HepG2 (cell line): ENCODE measurements around the gene KDM3B. TPM values are rescaled to one million over a fixed set of nuclear protein-coding genes. Genes with fewer than 3 reads are reported as not detected.

Experiments
- FOXK2 ChIP-seq: fragments of 450-650 bp; IDR thresholded peaks from 2 replicates; pipeline ENCODE4 v1.6.1; 2016
- GLI4 ChIP-seq: sonication (generic); formaldehyde crosslinking; IDR thresholded peaks from 2 replicates; pipeline ENCODE4 v1.5.1; 2020; ENCODE audit warnings: missing genetic modification reagents, mild to moderate bottlenecking, moderate library complexity, borderline replicate concordance
- JUND ChIP-seq: sonication (generic); formaldehyde crosslinking; IDR thresholded peaks from 2 replicates; pipeline ENCODE4 v1.8.0; 2022; ENCODE audit warnings: mild to moderate bottlenecking, missing genetic modification reagents
- KDM5B ChIP-seq: sonication (generic); formaldehyde crosslinking; IDR thresholded peaks from 2 replicates; pipeline ENCODE4 v1.4.0; 2020; ENCODE audit warnings: missing genetic modification reagents, mild to moderate bottlenecking, borderline replicate concordance
- KDM6A ChIP-seq: IDR thresholded peaks from 2 replicates; pipeline ENCODE4 v1.6.1; 2016; ENCODE audit warnings: low read depth
- MAZ ChIP-seq, 2 experiments: sonication (generic) in 1 of 2; formaldehyde crosslinking in 1 of 2; IDR thresholded peaks; 2 replicates each; pipeline versions ENCODE4 v1.5.0 to v1.6.1; 2012 to 2020; ENCODE audit warnings: low read depth in 2 of 2, mild to moderate bottlenecking in 2 of 2, borderline replicate concordance in 1 of 2, improper control_type of control experiment in 1 of 2, low read length in 1 of 2, missing genetic modification reagents in 1 of 2, moderate library complexity in 1 of 2
- MTA1 ChIP-seq: sonication (generic); formaldehyde crosslinking; IDR thresholded peaks from 2 replicates; pipeline ENCODE4 v1.4.0; 2020; ENCODE audit warnings: missing genetic modification reagents, mild to moderate bottlenecking, borderline replicate concordance
- PAX8 ChIP-seq: sonication (generic); formaldehyde crosslinking; IDR thresholded peaks from 2 replicates; pipeline ENCODE4 v1.8.0; 2022; ENCODE audit warnings: mild to moderate bottlenecking, missing genetic modification reagents, borderline replicate concordance
- PCBP2 ChIP-seq: fragments of 200-400 bp; formaldehyde crosslinking; optimal IDR thresholded peaks from 2 replicates; pipeline ENCODE3; 2018; ENCODE audit warnings: low read length, low read depth; ENCODE audit not compliant: poor library complexity, severe bottlenecking
- POLR2G ChIP-seq: fragments of 200-400 bp; formaldehyde crosslinking; IDR thresholded peaks from 2 replicates; pipeline ENCODE4 v1.6.1; 2018; ENCODE audit warnings: mild to moderate bottlenecking, low read depth, low read length, moderate library complexity
- PPARG ChIP-seq: conservative IDR thresholded peaks from 2 replicates; pipeline ENCODE4 v1.6.1; 2016; ENCODE audit warnings: missing biosample characterization, missing genetic modification reagents
- SOX6 ChIP-seq, 2 experiments: fragments of 450-650 bp in 1 of 2; sonication (generic) in 1 of 2; formaldehyde crosslinking in 1 of 2; IDR thresholded peaks; 2 replicates each; pipeline versions ENCODE4 v1.4.0 to v1.6.1; 2017 to 2020; ENCODE audit warnings: antibody characterized with exemption in 1 of 2, mild to moderate bottlenecking in 1 of 2, missing genetic modification reagents in 1 of 2
- THAP11 ChIP-seq: IDR thresholded peaks from 2 replicates; pipeline ENCODE4 v1.6.1; 2016; ENCODE audit warnings: missing biosample characterization, missing genetic modification reagents
- ZBTB38 ChIP-seq: sonication (generic); formaldehyde crosslinking; IDR thresholded peaks from 2 replicates; pipeline ENCODE4 v1.5.1; 2020; ENCODE audit warnings: mild to moderate bottlenecking, missing genetic modification reagents
- ZKSCAN5 ChIP-seq: sonication (generic); formaldehyde crosslinking; IDR thresholded peaks from 2 replicates; pipeline ENCODE4 v1.5.1; 2020; ENCODE audit warnings: mild to moderate bottlenecking, missing genetic modification reagents
- ZNF232 ChIP-seq: sonication (generic); formaldehyde crosslinking; IDR thresholded peaks from 2 replicates; pipeline ENCODE4 v1.4.0; 2020; ENCODE audit warnings: missing genetic modification reagents, borderline replicate concordance
- ZNF431 ChIP-seq: sonication (generic); formaldehyde crosslinking; IDR thresholded peaks from 2 replicates; pipeline ENCODE4 v1.9.0; 2022; ENCODE audit warnings: missing genetic modification reagents, low read depth, mild to moderate bottlenecking, borderline replicate concordance
- ZNF746 ChIP-seq: sonication (generic); formaldehyde crosslinking; IDR thresholded peaks from 2 replicates; pipeline ENCODE4 v1.8.0; 2022; ENCODE audit warnings: mild to moderate bottlenecking, missing genetic modification reagents
- ZNF747 ChIP-seq: sonication (generic); formaldehyde crosslinking; IDR thresholded peaks from 2 replicates; pipeline ENCODE4 v1.8.1; 2023; ENCODE audit warnings: missing genetic modification reagents, mild to moderate bottlenecking, borderline replicate concordance
- polyA plus RNA-seq, 8 experiments: library from polyadenylated mRNA; depleted of rRNA in 3 of 8; stranded (reverse) in 7 of 8; unstranded in 1 of 8; fragments of >200 nt; fragmentation: Illumina TruSeq in 4 of 8; extraction: Trizol in 4 of 8; gene quantifications; 2 replicates each; pipeline versions ENCODE4 v1.2.1 to v1.2.3, GENCODE V29; 2011 to 2016; ENCODE audit warnings: low read depth in 4 of 8, missing spikeins in 1 of 8, mixed read lengths in 1 of 8; ENCODE audit not compliant: insufficient read depth in 1 of 8
- total RNA-seq, 5 experiments: library from RNA; depleted of rRNA; stranded (reverse); fragments of >200 nt; fragmentation: Illumina TruSeq; extraction: Trizol; gene quantifications; 2 replicates each; pipeline ENCODE4 v1.2.3, GENCODE V29; 2016; ENCODE audit warnings: low read depth in 1 of 5
- TF ChIP-seq, protein P1 (sequence below): sonication (generic); formaldehyde crosslinking; IDR thresholded peaks from 2 replicates; pipeline ENCODE4 v1.8.0; 2022; ENCODE audit warnings: missing genetic modification reagents, mild to moderate bottlenecking, inconsistent platforms, borderline replicate concordance
- TF ChIP-seq, protein P2 (sequence below): sonication (generic); formaldehyde crosslinking; IDR thresholded peaks from 2 replicates; pipeline ENCODE4 v1.4.0; 2020; ENCODE audit warnings: missing genetic modification reagents
- TF ChIP-seq, protein P3 (sequence below): sonication (generic); formaldehyde crosslinking; IDR thresholded peaks from 2 replicates; pipeline ENCODE4 v1.5.0; 2020; ENCODE audit warnings: missing genetic modification reagents
- TF ChIP-seq, protein P4 (sequence below): IDR thresholded peaks from 2 replicates; pipeline ENCODE4 v1.6.1; 2012; ENCODE audit warnings: inconsistent platforms
- TF ChIP-seq, protein P5 (sequence below): IDR thresholded peaks from 2 replicates; pipeline ENCODE4 v1.6.1; 2018; ENCODE audit warnings: missing genetic modification reagents
- TF ChIP-seq, protein P6 (sequence below): sonication (generic); formaldehyde crosslinking; IDR thresholded peaks from 2 replicates; pipeline ENCODE4 v1.4.0; 2020; ENCODE audit warnings: low read depth, mild to moderate bottlenecking, missing genetic modification reagents

Gene KDM3B
- total and polyA plus RNA-seq, 2 of the 13 experiments (the other 11 are each of a cell fraction or from before 2014, with no cell fraction given) = 19.7 to 34.3 TPM

DNA sequence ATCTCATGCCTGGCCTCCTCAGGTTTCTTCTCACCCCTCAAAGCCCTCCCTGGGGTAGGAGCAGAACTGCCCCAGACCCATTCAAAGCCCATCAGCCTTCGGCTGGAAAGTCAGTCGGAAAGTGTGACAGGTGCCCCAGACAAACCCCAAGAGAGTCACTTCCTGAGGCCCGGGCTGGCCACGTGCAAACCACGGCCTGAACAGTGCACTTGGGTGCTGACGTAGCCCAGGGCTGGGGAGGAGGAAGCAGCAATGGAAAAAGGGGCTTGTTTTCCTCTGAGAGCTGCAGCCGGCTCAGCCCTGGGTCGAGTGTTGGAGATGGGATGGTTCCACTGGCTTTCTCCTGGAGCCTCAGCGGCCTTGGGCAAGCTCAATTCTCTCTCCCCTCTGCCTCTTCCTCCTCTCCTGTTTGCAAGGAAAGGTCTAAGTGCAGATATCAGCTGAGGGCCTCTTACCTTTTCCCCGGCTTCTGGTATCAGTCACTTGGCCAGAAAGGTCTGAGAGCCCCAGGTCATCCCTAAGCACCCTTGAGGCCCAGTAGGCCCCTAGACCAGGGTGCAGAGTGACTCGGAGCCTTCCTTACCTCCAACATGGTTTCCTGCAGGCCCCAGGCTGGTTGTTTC lies 106.9 kb downstream of the KDM3B start (continued):
- TF ChIP-seq, protein P1, sequence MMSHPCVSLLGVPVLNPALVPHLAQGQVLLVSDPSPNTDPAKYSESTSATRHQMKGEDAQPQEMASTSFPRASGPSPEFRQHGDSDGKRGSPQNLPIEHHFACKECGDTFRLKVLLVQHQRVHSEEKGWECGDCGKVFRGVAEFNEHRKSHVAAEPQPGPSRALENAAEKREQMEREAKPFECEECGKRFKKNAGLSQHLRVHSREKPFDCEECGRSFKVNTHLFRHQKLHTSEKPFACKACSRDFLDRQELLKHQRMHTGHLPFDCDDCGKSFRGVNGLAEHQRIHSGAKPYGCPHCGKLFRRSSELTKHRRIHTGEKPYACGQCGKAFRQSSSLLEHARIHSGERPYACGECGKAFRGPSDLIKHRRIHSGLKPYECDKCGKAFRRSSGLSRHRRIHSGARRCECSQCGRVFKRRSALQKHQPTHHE (CRISPR knock-in tag) = no peak
- TF ChIP-seq ZNF746 (CRISPR knock-in tag) (no peak), KDM5B (peak; percentile 96; the same call in 1 of the 2 replicates), PAX8 (CRISPR knock-in tag) (no peak), GLI4 (CRISPR knock-in tag) (no peak), KDM6A (peak; percentile 18; the same call in 1 of the 2 replicates), THAP11 (peak; percentile 72), MTA1 (CRISPR knock-in tag) (no peak; the same call in 1 of the 2 replicates), SOX6 (IDR thresholded peaks at IDR 0.05) (no peak), SOX6 (CRISPR knock-in tag; IDR thresholded peaks at IDR 0.05) (peak; percentile 46; the same call in 1 of the 2 replicates), MAZ (IDR thresholded peaks at IDR 0.05; ENCODE audit: borderline replicate concordance, low read depth, low read length) (no peak), MAZ (CRISPR knock-in tag; IDR thresholded peaks at IDR 0.05; ENCODE audit: low read depth) (peak; percentile 62; the same call in 1 of the 2 replicates), PCBP2 (no peak), PPARG (0 out of 2 replicates have a peak, but pooled peaks have one; percentile 27), FOXK2 (no peak), ZNF747 (CRISPR knock-in tag) (0 out of 2 replicates have a peak, but pooled peaks have one; percentile 41), ZNF431 (CRISPR knock-in tag) (0 out of 2 replicates have a peak, but pooled peaks have one; percentile 41), POLR2G (no peak), ZKSCAN5 (CRISPR knock-in tag) (no peak), ZNF232 (CRISPR knock-in tag) (peak; percentile 67; the same call in 1 of the 2 replicates), JUND (CRISPR knock-in tag) (peak; percentile 43; the same call in 1 of the 2 replicates), ZBTB38 (CRISPR knock-in tag) (no peak; the same call in 1 of the 2 replicates)
- TF ChIP-seq, protein P2, sequence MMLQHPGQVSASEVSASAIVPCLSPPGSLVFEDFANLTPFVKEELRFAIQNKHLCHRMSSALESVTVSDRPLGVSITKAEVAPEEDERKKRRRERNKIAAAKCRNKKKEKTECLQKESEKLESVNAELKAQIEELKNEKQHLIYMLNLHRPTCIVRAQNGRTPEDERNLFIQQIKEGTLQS = no peak
- TF ChIP-seq, protein P3, sequence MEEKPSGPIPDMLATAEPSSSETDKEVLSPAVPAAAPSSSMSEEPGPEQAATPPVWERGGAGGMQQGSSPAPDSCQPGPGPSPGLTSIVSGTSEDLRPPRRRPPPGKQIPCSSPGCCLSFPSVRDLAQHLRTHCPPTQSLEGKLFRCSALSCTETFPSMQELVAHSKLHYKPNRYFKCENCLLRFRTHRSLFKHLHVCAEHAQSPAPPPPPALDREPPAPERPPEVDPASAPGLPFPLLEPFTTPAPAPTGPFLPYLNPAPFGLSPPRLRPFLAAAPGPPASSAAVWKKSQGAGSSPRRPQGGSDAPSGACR (CRISPR knock-in tag) = peak; percentile 67; the same call in 1 of the 2 replicates
- TF ChIP-seq, protein P4, sequence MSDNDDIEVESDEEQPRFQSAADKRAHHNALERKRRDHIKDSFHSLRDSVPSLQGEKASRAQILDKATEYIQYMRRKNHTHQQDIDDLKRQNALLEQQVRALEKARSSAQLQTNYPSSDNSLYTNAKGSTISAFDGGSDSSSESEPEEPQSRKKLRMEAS = peak; percentile 98
- TF ChIP-seq, protein P5, sequence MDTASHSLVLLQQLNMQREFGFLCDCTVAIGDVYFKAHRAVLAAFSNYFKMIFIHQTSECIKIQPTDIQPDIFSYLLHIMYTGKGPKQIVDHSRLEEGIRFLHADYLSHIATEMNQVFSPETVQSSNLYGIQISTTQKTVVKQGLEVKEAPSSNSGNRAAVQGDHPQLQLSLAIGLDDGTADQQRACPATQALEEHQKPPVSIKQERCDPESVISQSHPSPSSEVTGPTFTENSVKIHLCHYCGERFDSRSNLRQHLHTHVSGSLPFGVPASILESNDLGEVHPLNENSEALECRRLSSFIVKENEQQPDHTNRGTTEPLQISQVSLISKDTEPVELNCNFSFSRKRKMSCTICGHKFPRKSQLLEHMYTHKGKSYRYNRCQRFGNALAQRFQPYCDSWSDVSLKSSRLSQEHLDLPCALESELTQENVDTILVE (CRISPR knock-in tag) = no peak
- TF ChIP-seq, protein P6, sequence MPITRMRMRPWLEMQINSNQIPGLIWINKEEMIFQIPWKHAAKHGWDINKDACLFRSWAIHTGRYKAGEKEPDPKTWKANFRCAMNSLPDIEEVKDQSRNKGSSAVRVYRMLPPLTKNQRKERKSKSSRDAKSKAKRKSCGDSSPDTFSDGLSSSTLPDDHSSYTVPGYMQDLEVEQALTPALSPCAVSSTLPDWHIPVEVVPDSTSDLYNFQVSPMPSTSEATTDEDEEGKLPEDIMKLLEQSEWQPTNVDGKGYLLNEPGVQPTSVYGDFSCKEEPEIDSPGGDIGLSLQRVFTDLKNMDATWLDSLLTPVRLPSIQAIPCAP = 0 out of 2 replicates have a peak, but pooled peaks have one; percentile 53
